LoVo (cell line): ENCODE measurements around the gene GKN1.
"Not testable (repeated sequence)": the region's sequence is repeated elsewhere in the genome, so short reads cannot be mapped to it uniquely, and the experiment has no call there.

Experiments
- DNase-seq: peaks from one replicate; pipeline ENCODE4 v3.0.0-alpha.2; 2016; ENCODE audit warnings: low spot score

The GKN1 gene, protein sequence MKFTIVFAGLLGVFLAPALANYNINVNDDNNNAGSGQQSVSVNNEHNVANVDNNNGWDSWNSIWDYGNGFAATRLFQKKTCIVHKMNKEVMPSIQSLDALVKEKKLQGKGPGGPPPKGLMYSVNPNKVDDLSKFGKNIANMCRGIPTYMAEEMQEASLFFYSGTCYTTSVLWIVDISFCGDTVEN

DNA sequence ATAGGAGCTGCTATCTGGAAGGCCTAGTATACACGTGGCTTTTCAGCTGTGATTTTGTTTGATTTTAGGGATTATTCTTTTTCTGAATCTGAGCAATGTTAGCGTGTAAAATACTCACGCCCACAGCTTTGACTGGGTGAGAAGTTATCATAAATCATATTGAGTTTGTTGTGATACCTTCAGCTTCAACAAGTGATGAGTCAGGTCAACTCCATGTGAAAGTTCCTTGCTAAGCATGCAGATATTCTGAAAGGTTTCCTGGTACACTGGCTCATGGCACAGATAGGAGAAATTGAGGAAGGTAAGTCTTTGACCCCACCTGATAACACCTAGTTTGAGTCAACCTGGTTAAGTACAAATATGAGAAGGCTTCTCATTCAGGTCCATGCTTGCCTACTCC is at the start of gene GKN1:
TSS of gene GKN1 (plus strand) at position 386 of the 400 bp plus-strand sequence. CDS start 42 bp downstream, outside the sequence.
- no peak for DNase-seq

DNA sequence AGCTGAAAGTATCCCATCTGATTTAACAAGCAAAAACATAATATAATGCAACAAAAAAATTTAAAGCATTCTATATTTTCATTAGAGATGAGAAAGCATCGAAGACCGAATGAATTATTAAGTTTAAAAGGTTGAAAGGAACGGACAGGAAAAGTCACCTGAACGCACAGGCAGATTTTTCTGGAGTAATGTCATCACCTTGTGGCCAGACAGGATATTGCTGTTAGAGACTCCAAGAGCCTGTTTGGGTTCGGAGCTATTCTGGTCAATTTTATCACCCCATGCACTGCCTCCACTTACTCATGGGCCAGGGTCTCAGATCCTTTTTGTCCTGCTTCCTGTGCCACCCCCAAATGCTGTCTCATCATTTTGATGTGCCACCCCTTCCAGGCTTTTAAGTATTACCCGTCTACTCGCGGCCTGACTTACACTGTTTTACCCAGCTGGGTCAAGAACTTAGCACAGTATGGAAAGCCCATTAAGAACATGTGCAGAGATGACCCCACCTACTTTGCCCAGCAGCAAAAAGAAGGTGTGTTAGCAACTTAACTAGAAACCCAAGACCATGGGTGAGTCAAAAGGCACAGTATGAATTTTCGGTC is 49.0 kb upstream of the GKN1 start:
- peak; percentile 58 for DNase-seq

DNA sequence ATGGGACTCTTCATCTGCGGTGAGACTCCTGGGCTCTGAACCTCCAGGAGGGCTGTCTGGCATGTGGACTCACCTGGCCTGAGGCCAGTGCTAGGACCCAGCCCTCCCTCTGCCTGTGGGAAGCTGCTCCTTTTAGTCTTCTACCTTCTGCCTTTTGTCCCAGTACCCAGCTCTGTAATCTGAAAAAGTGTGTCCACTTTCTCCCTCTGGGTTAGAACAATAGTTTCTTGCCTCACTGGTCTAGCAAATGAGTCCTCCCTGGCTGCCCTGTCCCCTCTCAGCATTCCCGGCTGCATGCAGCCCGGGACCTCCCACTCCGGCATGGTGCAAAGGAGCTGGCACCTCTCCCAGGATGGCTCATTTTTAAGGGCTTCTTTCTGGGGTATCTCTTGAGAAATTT is 47.6 kb upstream of the GKN1 start:
- no peak for DNase-seq

DNA sequence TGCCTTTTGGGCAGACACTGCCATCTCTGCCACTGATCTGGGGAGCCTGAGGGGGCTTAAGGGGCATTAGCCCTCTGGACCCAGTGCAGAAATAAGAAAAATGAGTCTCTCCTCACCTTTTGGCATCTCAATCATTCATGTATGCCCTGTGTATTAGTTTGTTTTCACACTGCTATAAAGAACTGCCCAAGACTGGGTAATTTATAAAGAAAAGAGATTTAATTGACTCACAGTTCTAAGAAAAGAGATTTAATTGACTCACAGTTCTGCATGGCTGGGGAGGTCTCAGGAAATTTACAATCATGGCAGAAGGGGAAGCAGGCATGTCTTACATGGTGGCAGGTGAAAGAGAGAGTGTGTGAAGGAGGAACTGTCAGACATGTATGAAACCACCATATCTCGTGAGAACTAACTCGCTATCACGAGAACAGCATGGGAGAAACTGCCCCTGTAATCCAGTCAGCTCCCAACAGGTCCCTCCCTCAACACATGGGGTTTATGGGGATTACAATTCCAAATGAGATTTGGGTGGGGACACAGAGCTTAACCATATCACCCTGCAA is 43.2 kb upstream of the GKN1 start:
- no peak for DNase-seq

DNA sequence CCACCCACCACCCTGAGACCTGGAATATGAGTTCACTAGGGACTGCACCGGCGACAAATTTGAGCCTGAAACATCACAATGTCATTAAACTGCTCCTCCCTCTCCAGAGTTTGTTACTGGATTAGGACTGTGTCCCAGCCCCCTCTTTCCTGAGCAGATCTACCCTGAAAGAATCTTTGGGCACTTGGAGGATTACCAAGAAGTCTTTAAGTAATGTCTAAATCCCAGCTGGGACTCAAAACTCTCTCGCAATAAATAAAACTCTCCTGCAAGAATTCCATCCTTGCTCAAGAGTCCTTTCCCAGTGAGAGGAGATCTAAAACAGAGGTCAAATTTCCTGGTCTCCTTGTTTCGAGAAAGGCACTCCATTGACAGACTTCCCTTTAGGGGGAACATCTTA is 42.6 kb upstream of the GKN1 start:
- no peak for DNase-seq

DNA sequence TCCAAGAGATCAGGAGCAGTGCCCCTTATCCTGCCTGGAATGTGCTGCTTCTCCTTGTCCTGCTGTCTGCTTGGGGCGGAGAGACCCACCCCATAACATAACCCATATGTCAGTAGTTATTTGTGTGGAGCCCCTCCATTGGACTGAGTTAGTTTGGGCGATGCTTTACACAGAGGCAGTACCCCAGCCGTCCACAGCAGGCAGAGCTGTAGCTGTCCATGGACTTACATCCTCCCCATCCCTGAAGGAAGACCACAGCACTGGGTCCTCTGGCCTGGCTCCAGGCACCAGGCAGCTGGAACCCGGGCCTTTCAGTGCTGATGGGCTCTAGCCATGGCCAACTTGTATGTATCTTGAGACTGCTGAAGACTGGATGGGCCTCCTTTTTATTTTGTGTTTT is 42.0 kb upstream of the GKN1 start:
- no peak for DNase-seq

DNA sequence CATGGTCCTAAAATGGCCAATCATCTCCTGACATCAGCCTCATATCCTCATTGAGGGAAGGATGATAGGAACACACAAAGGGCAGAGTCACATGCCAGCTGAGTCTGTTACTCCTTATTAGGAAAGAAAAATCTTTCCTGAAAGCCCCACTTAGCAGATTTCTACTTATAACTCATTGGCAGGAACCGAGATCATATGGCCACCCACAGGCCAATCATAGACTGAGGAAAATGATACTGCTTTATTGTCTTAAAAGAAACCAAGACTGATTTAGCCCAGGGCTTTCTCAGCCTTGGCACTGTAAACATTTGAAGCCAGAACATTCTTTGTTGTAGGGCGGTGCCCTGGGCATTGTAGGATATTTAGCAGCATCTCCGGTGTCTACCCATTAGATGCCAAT is 40.4 kb upstream of the GKN1 start:
- DNase-seq = no peak

DNA sequence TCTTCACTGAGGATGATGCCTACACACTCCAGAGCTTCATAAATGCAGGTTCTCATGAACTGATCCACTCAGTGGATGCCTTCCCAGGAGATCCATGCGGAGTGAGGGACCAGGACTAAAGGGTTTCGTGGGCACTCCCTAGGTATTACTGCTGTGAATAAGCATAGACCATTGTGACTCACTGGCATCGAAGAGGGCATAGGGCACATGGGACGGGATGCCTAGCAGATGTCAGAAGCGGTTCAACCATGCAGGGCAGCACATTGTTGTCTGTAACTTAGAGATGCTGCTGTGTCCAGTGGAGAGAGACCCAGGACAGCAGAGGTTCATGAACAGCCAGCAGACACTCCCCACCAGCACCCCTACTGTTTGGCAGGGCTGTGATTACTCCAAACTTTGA is 39.0 kb upstream of the GKN1 start:
- DNase-seq = no peak

DNA sequence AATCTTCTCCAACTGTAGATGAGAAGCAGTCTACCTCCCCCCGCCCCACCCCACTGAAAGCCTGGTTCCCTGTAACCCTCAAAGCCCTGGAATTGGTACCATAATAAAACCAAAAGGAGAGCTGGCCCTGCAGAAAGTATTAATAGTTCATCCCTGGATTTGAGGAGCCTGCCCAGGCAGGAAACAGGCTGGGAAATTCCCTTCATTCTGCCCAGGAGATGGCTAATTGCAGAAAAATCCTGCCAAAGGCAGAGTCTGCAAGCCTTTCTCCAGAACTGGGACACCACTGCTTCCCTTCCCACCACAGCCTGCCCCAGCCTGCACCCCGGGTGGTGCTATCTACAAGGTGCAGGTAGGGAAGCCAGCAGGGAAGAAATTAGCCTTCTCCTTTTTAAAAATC is 38.0 kb upstream of the GKN1 start:
- no peak for DNase-seq

DNA sequence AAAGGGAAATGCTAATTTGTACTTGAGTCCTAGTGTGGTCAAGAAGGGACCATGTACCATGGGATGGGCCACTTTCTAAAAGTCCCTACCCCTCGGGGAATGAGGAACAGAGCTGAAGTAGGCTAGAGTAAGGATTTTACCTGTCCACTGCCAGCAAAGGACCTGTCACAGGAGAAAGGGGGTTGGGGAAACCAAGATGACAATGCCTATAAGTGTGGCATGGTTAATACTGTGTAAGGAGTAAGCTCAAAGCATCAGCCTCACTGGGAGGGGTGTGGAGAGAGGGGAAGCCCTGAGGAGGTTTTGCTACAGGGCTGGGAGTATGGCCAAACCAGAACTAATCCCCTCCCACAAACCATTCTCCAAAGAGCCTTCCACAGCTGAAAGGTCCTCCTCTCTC is 37.5 kb upstream of the GKN1 start:
- DNase-seq = no peak

DNA sequence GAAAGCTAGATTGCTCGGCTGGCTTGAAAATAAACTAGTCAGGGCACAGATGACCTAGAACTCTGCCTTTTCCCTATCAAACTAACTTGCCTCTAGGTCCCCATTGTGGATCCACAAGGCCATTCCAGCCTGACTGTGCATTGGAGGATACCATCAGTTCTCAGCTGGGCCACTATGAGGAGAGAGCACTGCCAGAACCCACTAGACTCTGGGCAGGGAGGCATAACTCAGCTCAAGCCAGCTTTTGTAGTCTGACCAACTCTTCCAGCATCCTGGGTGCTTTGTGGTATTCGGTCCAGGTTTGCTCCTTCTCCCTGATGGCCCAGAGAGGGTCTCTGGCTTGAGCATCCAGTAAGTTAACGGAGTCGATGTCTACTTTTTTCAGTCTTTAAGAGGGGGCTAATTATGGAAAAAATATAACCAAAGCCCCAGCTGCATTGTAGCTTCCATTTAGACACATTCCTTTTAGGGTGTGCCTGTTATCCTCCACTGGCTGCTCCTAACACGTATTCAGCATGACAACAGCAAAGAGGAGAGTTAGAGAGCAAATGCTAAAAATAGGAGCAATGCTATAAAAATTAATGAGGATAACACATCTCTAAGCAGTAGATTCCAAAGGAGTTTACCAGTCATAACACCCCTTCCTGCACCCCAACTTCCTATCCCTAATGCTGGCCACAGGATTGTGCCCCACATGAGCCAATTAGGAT is 36.9 kb upstream of the GKN1 start:
- DNase-seq = no peak

DNA sequence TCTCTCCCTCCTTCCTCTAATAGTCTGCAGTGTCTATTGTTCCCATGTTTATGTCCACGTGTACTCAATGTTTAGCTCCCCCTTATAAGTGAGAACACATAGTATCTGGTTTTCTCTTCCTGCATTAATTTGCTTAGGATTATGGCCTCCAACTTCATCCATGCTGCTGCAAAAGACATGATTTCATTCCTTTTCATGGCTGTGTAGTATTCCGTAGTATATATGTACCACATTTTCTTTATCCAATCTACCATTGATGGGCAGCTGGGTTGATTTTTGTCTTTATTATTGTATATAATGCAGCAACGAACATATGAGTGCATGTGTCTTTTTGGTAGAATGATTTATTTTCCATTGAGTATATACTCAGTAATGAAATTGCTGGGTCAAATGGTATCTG is 35.5 kb upstream of the GKN1 start:
- no peak for DNase-seq

DNA sequence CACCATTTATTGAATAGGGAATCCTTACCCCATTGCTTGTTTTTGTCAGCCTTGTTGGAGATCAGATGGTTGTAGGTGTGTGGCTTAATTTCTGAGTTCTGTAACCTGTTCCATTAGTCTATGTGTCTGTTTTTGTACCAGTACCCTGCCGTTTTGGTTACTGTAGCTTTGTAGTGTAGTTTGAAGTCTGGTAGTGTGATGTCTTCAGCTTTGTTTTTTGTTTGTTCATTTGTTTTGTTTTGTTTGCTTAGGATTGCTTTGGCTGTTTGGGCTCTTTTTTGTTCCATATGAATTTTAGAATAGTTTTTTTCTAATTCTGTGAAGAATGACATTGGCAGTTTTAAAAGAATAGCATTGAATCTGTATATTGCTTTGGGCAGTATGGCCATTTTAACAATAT is 34.5 kb upstream of the GKN1 start:
- no peak for DNase-seq

DNA sequence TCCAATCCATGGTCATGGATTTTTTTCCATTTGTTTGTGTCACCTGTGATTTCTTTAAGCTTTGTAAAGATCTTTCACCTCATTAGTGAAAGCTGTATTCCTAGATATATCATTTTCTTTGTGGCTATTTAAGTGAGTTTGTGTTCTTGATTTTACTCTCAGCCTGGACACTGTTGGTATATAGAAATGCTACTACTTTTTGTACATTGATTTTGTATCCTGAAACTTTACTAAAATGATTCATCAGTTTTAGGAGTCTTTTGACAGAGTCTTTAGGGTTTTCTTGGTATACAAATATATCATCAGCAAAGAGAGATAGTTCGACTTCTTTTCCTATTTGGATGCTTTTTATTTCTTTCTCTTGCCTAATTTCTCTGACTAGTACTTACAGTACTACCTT is 34.1 kb upstream of the GKN1 start:
- DNase-seq = no peak

DNA sequence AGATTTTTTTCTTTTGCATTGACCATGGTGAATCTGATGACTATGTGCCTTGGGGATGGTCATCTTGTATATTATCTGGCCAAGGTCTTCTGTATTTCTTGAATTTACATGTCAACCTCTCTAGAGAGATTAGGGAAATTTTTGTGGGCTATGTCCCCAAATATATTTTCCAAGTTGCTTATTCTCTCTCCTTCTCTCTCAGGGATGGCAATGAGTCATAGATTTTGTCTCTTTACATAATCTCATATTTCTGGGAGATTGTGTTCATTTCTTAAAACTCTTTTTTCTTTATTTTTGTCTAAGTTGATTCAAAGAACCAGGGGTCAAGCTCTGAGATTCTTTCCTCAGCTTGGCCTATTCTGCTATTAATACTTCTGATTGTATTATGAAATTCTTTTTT is 31.6 kb upstream of the GKN1 start:
- no peak for DNase-seq

DNA sequence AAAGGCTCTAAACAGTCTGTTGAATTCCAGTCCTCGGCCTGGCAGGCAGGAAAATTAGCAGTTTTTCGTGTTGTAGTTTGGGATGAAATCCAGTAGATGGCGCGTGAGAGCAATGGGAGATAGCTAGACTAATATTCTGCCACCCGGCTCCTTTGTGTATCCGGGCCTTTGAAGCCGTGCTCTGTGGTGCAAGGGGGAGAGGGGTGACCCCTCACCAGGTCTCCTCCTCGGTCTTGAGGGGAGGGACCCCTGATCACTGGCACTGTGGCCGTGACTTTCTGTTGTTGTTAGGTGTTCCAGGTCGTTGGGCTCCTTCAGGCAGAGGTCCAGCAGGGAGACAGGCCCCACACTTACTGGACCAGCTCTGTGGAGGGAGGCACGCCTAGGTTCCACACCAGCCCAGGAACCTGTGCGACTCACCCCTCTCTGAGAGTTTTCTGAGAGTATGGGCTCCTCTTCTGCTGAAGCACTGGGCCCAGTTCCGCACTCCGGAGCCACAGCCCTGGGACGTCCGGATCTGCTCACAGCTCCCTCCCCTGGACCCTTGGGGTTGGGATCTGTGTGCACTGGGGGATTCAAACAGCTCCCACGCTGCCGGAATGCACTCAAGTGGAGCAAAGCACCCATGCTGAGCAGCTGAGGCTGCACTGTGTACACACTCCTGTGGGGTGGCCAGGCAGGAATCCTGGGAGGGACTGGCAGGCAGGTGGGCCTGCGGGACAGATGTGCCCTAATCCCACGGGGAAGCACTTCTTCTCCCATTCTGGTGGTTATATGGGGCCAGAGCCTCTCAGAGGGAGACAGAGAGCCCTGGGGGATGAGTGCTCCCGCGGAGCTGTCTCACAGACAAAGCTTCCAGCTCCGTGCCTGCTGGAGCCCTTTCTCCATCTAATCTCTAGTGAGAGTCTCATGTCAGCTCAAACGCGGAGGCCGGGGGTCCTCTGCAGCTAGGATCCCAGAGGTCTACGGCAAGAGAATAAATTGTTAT is 30.6 kb upstream of the GKN1 start:
- DNase-seq = peak; percentile 62

DNA sequence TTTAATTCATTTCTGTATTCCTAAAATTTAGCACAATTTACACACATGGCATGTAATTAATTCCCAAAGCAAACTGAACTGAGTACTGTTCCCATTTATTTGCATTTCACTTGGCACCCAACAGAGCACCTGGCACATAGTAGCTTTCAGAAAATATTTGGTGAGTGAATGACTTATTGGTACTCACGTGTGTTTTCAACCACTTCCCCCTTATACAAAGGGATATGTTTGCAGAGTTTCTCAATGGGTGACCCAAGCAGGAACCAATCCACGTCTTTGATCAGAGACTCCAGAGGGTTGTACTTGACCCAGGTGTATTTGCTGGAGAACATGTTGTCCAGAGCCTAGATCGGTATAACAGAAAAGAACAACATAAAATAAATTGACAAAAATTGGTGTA is 28.3 kb upstream of the GKN1 start:
- no peak for DNase-seq

DNA sequence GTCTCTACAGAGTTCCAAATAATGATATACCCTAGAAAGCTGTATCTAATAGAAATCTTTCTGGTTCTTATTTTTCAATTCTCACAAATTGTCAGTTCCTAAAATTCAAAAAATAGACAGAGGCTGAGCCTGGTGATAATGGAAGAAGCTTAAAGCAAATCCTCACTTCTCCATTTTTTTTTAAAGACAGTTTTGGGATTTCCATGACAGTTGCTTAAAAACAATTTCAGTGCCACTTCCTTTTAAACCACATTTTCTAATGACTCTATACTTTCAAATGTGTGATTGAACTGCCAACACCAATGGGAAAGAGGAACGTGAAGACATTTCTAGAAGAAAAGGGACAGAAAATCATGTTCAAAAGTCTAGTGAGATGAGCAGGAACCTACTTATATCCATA is 25.7 kb upstream of the GKN1 start:
- DNase-seq = no peak

DNA sequence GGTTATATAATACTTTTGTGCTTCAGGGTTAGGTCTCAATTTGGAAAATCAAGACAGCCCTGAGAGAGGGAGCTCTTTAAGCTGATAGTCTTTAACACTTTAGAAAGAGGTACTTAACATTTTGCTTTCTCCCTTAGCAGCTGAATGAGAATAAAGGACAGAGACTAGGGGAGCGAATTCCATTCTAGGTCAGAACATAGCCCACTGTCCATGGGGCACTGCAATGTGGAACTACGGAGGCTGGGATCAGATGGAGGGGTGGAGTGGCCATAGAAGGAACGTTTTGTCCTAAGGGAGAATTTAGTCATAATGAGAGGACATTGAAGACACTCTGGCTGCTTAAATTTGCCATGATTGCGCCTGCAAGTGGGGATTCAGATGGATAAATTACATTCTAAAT is 22.5 kb upstream of the GKN1 start:
- DNase-seq = no peak

DNA sequence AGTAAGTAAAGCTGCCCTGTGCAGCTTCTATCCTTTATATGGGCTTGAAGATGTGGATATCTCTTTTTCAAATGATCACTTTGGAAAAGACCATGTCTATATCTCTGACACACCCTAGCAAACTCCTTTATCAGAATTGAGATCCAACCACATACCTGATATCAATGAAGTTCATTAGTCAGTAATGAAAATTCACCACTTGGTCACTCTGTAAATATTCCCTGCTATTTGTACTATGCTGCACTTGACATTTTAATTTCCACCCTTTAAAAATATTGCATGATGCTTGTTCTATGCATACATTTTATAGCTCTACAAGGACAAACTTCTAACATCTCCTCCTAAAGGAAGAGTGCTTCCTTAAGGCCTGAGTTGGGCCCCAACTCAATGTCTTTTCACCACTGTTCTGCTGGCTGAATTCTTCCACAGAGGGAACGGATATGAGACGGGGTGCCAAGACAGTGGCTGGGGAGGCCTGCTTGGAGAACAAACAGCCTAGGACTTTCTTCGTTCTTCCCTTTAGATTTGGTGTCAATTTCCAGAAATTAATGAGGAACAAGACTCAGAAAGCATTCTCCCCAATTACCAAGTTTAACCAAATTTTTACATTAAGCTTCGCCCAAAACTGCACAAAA is 21.4 kb upstream of the GKN1 start, which contains the start of gene GKN2:
TSS of gene GKN2 (minus strand) at position 7 of the 635 bp plus-strand sequence. CDS start 32 bp downstream, outside the sequence.
- no peak for DNase-seq

DNA sequence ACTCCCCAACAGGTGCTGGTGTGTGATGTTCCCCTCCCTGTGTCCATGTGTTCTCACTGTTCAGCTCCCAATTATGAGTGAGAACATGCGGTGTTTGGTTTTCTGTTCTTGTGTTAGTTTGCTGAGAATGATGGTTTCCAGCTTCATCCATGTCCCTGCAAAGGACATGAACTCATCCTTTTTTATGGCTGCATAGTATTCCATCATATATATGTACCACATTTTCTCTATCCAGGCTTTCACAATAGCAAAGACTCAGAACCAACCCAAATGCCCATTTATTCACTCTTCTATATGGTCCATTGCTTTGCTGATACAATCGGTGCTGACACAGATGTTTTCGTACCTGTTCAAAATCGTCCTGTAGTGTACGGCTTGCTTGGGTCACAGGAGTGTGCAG is 19.0 kb upstream of the GKN1 start:
- DNase-seq = not testable (repeated sequence)

DNA sequence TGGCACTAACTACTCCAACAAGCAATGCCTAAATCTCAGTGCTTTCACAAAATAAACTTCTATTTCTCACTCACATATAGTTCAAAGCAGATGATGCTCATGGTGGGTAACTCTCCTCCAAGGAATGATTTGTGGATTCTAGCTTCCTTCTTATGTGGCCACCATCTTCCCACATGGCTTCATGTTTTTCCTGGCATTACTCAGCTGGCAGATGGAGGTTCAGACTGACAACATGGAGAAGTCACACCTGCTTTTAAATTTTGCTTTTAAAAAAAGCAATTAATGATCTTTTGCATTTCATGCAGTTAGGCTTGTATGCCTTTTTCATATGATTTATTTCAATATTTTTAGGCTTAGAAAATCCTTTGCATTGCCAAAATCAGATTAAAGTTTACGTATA is 15.4 kb upstream of the GKN1 start:
- no peak for DNase-seq
